ENCODE results near the gene CXCR5. TPM values are rescaled to one million over a fixed set of nuclear protein-coding genes. Genes with fewer than 3 reads are reported as not detected.

Gene CXCR5
- total RNA-seq, 1 donor from 2014 or later = 0.18 TPM

GRCh38 chr11:118909619-118910308, 26.1 kb downstream of the CXCR5 start:
- intact Hi-C loops (cut with DNase I) = loop anchor here (10.0 kb wide), 1 partner anchor 205 kb away; no protein-coding TSS in a partner anchor
- DNase-seq (ENCODE audit: low spot score) = peak; percentile 66
- ATAC-seq = peak; percentile 0

- intact Hi-C loops (cut with DNase I) = no loop called here
- ATAC-seq (peak; percentile 32), DNase-seq (ENCODE audit: low spot score) (peak; percentile 83)
Measured at GRCh38 chr11:118910309-118911112, 26.8 kb downstream of the CXCR5 start.

- peak; percentile 0 for ATAC-seq
- DNase-seq (ENCODE audit: low spot score) = peak; percentile 64
Measured at GRCh38 chr11:118911113-118911879, 27.6 kb downstream of the CXCR5 start.

GRCh38 chr11:118911880-118912741, 28.4 kb downstream of the CXCR5 start:
- DNase-seq (ENCODE audit: low spot score) (peak; percentile 90), ATAC-seq (peak; percentile 57)
- intact Hi-C loops (cut with DNase I) = no loop called here

More at GRCh38 chr11:118911113-118911879, 27.6 kb downstream of the CXCR5 start:
- intact Hi-C loops (cut with DNase I) = no loop called here

GRCh38 chr11:118912742-118913410, 29.2 kb downstream of the CXCR5 start:
- ATAC-seq (no peak), DNase-seq (ENCODE audit: low spot score) (no peak)
- intact Hi-C loops (cut with DNase I) = no loop called here

- ATAC-seq (no peak), DNase-seq (ENCODE audit: low spot score) (peak; percentile 64)
- intact Hi-C loops (cut with DNase I) = no loop called here
Measured at GRCh38 chr11:118913411-118914125, 29.9 kb downstream of the CXCR5 start.

- intact Hi-C loops (cut with DNase I) = no loop called here
- ATAC-seq (no peak), DNase-seq (ENCODE audit: low spot score) (peak; percentile 70)
Measured at GRCh38 chr11:118914178-118914918, 30.7 kb downstream of the CXCR5 start.

GRCh38 chr11:118914987-118915386, 31.3 kb downstream of the CXCR5 start:
- no peak for DNase-seq (ENCODE audit: low spot score)
- ATAC-seq = no peak
- intact Hi-C loops (cut with DNase I) = no loop called here

- no peak for DNase-seq (ENCODE audit: low spot score)
- ATAC-seq = no peak
- intact Hi-C loops (cut with DNase I) = no loop called here
Measured at GRCh38 chr11:118915396-118915795, 31.7 kb downstream of the CXCR5 start.

GRCh38 chr11:118915941-118916841, 32.5 kb downstream of the CXCR5 start:
- intact Hi-C loops (cut with DNase I) = no loop called here
- ATAC-seq (no peak), DNase-seq (ENCODE audit: low spot score) (peak; percentile 59)

- no peak for ATAC-seq
- DNase-seq (ENCODE audit: low spot score) = peak; percentile 66
- intact Hi-C loops (cut with DNase I) = no loop called here
Measured at GRCh38 chr11:118916842-118917388, 33.2 kb downstream of the CXCR5 start.

- intact Hi-C loops (cut with DNase I) = no loop called here
- ATAC-seq = peak; percentile 72
- peak; percentile 75 for DNase-seq (ENCODE audit: low spot score)
Measured at GRCh38 chr11:118917481-118918127, 33.9 kb downstream of the CXCR5 start.

- intact Hi-C loops (cut with DNase I) = no loop called here
- peak; percentile 83 for DNase-seq (ENCODE audit: low spot score)
- ATAC-seq = peak; percentile 67
Measured at GRCh38 chr11:118918128-118918685, 34.5 kb downstream of the CXCR5 start.

GRCh38 chr11:118918686-118919280, 35.1 kb downstream of the CXCR5 start:
- DNase-seq (ENCODE audit: low spot score) = no peak
- ATAC-seq = no peak

More at GRCh38 chr11:118918686-118919280, 35.1 kb downstream of the CXCR5 start:
- intact Hi-C loops (cut with DNase I) = no loop called here
